Heart left ventricle (tissue), 16 donors: ENCODE results near the gene PREP. TPM values are rescaled to one million over a fixed set of nuclear protein-coding genes. Genes with fewer than 3 reads are reported as not detected.

ENCODE experiments used
- ATAC-seq, 4 donors: fragments of 200-7000 bp; cut with Tn5 transposase; one replicate each; pipeline ENCODE4 v1.9.1; 2020 to 2022; ENCODE audit warnings: moderate library complexity in 4 of 4, mild to moderate bottlenecking in 3 of 4, moderate number of reproducible peaks in 1 of 4
- DNase-seq, 5 donors: peaks; one replicate each; pipeline ENCODE4 v3.0.0-alpha.2; 2020
- H3K27ac ChIP-seq, 12 donors: fragments of 200-600 bp; sonication (generic) in 4 of 12; one replicate each; pipeline versions ENCODE4 v1.5.0 to v1.8.0; 2016 to 2022; ENCODE audit warnings: mild to moderate bottlenecking in 2 of 12
- H3K27me3 ChIP-seq, 9 donors: fragments of 200-600 bp; sonication (generic) in 2 of 9; one replicate each; pipeline versions ENCODE4 v1.5.1 to v1.8.0; 2016 to 2022; ENCODE audit warnings: mild to moderate bottlenecking in 3 of 9
- H3K36me3 ChIP-seq, 9 donors: fragments of 200-600 bp; sonication (generic) in 2 of 9; one replicate each; pipeline versions ENCODE4 v1.5.0 to v1.8.0; 2018 to 2022; ENCODE audit warnings: mild to moderate bottlenecking in 2 of 9
- H3K4me1 ChIP-seq, 12 donors: fragments of 200-600 bp; sonication (generic) in 4 of 12; one replicate each; pipeline versions ENCODE4 v1.5.0 to v1.8.0; 2016 to 2022; ENCODE audit warnings: mild to moderate bottlenecking in 3 of 12
- H3K4me3 ChIP-seq, 12 donors: fragments of 200-600 bp; sonication (generic) in 4 of 12; one replicate each; pipeline versions ENCODE4 v1.5.0 to v1.8.0; 2017 to 2022; ENCODE audit warnings: mild to moderate bottlenecking in 9 of 12, moderate library complexity in 4 of 12
- H3K9me3 ChIP-seq, 12 donors: fragments of 200-600 bp; sonication (generic) in 4 of 12; one replicate each; pipeline versions ENCODE4 v1.5.0 to v1.8.0; 2016 to 2022; ENCODE audit warnings: mild to moderate bottlenecking in 1 of 12
- POLR2A ChIP-seq, 2 donors: fragments of 450-650 bp; IDR thresholded peaks; one replicate each; pipeline ENCODE4 v1.6.1; 2017; ENCODE audit warnings: antibody characterized with exemption in 2 of 2, mild to moderate bottlenecking in 2 of 2, moderate library complexity in 2 of 2
- WGBS, 4 donors: extraction: QIAGEN DNeasy Blood & Tissue Kit in 2 of 4; methylation state at CpG; one replicate each; pipeline versions ENCODE4 v1.1.5 to v1.1.7; 2013 to 2018; 5-methylcytosine and 5-hydroxymethylcytosine counted together
- intact Hi-C, 10 donors: fragments of 100-400 bp; cut with DNase I; formaldehyde crosslinking; loops; one replicate each; pipeline versions ENCODE4 v1.11.1 to v1.14.2; 2022
- polyA plus RNA-seq, 2 donors: library from polyadenylated mRNA; stranded (reverse); fragments of 200-250 nt; gene quantifications; one replicate each; pipeline ENCODE4 v1.2.3, GENCODE V29; 2013
- total RNA-seq, 9 donors: library from RNA; depleted of rRNA in 2 of 9; stranded (reverse); fragments of >200 nt in 2 of 9; fragmentation: NEBNext Ultra II Directional in 3 of 9; extraction: Animal tissue kit (Norgen Biotek cat#: 25700) in 3 of 9; gene quantifications; one replicate each; pipeline versions ENCODE4 v1.1.0 to v1.2.4, GENCODE V29; 2016 to 2023
- TF ChIP-seq, protein P1 (sequence below), 12 donors: fragments of 200-600 bp; sonication (generic) in 4 of 12; IDR thresholded peaks; one replicate each; pipeline versions ENCODE4 v1.5.0 to v1.8.0; 2018 to 2022; ENCODE audit warnings: antibody characterized with exemption in 12 of 12, mild to moderate bottlenecking in 5 of 12
- donor health status: ischemic (EF 13 %, LVEDD 7.1; RV severe dilation, severe dysfunction).
- donor health status: healthy with polysubstance abuse.
- donor health status: DM: no; HTN: yes; CAD: no.
- donor health status: DM: no; HTN: no; CAD: no.
- donor health status: ischemic (EF 25% LVEDD 6.9; RV normal size, moderate dysfunction).
- donor health status: ischemic (EF 25% LVEDD 5.7; RV mildly dilated, moderate dysfunction).
- donor health status: healthy.
- donor health status: DM: yes; HTN: yes; CAD: no.
- donor health status: ischemic (EF 35%, LVEDD 5.7; RV mildly dilated, moderate dysfunction).
- donor health status: nonischemic (EF 11% LVEDD 7.7; RV severe dilation, severe dysfunction).
- donor health status: DM: yes; HTN: yes; CAD: no.
- donor health status: PGD.
- donor health status: ischemic (EF 29% LVEDD 5.4; RV normal size, mild dysfunction).
- donor health status: nonischemic (EF 23%, LVEDD 6.1; RV moderate dilation, normal function).

Gene PREP
- total and polyA plus RNA-seq, 11 donors: 13.1 to 35.9 (median 29.6) TPM

DNA sequence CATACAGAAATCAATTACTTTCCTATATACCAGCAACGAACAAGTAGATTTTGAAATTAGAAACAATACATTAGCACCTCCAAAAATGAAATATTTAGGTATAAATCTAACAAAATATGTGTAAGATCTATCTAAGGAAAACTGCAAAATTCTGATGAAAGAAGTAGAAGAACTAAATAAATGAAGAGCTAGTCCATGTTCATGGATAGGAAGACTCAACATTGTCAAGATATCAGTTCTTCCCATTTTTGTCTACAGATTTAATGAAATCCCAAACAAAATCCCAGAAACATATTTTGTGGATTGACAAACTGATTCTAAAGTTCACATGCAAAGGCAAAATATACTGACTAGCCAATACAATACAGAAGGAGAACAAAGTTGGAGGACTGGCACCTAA, 33.7 kb downstream of the PREP start:
- Histone ChIP-seq H3K27me3 (no peaks in the 10 kb centered on the region), H3K4me3 (no peak overlapping the region), H3K4me1 (peaks cover 0 to 5% (median 0%) of the 10 kb centered on the region in 12 donors), H3K27ac (no peak overlapping the region), H3K36me3 (peaks cover 0 to 80% (median 52%) of the 10 kb centered on the region in 9 donors), H3K9me3 (peaks cover 0 to 6% (median 0%) of the 10 kb centered on the region in 12 donors)
- TF ChIP-seq, protein P1, sequence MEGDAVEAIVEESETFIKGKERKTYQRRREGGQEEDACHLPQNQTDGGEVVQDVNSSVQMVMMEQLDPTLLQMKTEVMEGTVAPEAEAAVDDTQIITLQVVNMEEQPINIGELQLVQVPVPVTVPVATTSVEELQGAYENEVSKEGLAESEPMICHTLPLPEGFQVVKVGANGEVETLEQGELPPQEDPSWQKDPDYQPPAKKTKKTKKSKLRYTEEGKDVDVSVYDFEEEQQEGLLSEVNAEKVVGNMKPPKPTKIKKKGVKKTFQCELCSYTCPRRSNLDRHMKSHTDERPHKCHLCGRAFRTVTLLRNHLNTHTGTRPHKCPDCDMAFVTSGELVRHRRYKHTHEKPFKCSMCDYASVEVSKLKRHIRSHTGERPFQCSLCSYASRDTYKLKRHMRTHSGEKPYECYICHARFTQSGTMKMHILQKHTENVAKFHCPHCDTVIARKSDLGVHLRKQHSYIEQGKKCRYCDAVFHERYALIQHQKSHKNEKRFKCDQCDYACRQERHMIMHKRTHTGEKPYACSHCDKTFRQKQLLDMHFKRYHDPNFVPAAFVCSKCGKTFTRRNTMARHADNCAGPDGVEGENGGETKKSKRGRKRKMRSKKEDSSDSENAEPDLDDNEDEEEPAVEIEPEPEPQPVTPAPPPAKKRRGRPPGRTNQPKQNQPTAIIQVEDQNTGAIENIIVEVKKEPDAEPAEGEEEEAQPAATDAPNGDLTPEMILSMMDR (IDR thresholded peaks at IDR 0.05): no peak
- TF ChIP-seq POLR2A (IDR thresholded peaks at IDR 0.05): no peak
- DNase-seq (no peak), ATAC-seq (no peak)
- WGBS, 4 donors: 97 to 100% (median 98%) methylated on average over 1 of the region's 1 CpG
- intact Hi-C loops: loop anchor here in 3 of 10 donors (10.0 kb wide), 2 partner anchors 234 to 244 kb away; a partner anchor contains a TSS

DNA sequence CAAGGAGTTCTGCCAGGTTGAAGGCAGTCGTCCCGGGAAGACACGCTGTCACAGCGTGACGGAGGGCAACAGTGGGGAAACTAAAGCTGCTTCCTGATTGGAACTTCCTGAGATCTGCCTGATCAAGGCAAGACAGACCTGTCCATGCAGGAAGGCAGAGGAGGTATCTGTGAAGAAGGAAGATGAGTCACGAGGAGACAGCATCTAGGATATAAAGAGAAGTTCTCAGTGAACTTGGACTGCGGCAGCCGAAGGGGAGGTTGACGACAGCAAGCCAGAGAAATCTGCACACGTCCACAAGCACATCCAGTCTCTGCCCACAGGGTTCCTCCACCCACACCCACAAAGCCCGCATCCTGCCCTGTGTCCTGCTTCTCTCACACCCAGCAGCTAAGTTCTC, 38.6 kb downstream of the PREP start:
- TF ChIP-seq, protein P1 (IDR thresholded peaks at IDR 0.05): no peak
- no peak for TF ChIP-seq POLR2A (IDR thresholded peaks at IDR 0.05)
- peaks cover 0 to 5% (median 0%) of the 10 kb centered on the region in 12 donors for H3K4me1 ChIP-seq
- no peaks in the 10 kb centered on the region for H3K27me3 ChIP-seq
- intact Hi-C loops: loop anchor here in 7 of 10 donors (5.0 to 10.0 kb wide), 6 partner anchors 227 to 277 kb away; a partner anchor contains a TSS
- 55 to 78% (median 64%) methylated on average over 11 of the region's 11 CpGs for WGBS, 4 donors
- peaks cover 0 to 82% (median 39%) of the 10 kb centered on the region in 9 donors for H3K36me3 ChIP-seq
- H3K9me3 ChIP-seq: peaks cover 0 to 4% (median 0%) of the 10 kb centered on the region in 12 donors
- ATAC-seq (peak in 2 of 4 donors; percentile 29 to 71), DNase-seq (no peak)
- no peak overlapping the region for H3K4me3 ChIP-seq
- no peak overlapping the region for H3K27ac ChIP-seq

DNA sequence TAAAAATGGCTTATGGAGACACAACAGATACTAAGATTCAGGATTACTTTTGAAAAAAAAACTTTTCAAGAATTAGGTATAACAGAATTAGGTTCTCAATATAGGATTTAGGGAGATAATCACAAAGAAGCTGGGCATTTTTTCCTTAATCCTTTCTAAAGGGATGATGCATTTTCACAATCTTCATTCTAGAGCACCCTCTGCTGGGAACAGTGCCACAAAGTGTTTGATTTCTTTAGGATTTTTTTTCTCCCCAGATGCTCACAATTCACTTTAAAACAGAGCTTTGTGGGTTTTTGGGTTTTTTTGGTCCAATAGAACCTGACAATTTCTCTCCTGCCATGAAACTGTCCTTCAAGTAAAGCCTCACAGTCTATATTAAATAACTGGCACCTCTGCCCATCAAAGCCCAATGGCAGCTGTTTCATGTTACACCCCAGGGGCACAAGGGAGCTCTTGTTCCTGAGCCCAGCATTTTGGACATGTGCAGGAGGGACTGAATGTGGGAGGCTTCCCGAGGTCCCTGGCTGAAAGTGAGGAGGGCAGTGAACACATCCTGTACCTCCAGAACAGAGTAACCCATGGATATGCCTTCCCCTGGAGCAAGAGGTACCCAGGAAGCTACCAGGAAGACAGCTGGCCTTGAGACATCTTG, 39.7 kb downstream of the PREP start:
- TF ChIP-seq POLR2A (IDR thresholded peaks at IDR 0.05): no peak
- TF ChIP-seq, protein P1 (IDR thresholded peaks at IDR 0.05): peak in 7 of 12 donors; percentile 30 to 49 (median 41)
- H3K27ac ChIP-seq: no peak overlapping the region
- no peaks in the 10 kb centered on the region for H3K9me3 ChIP-seq
- H3K4me1 ChIP-seq: peaks cover 0 to 5% (median 0%) of the 10 kb centered on the region in 12 donors
- 31 to 43% (median 34%) methylated on average over 1 of the region's 1 CpG for WGBS, 4 donors
- H3K36me3 ChIP-seq: peaks cover 0 to 78% (median 29%) of the 10 kb centered on the region in 9 donors
- intact Hi-C loops: loop anchor here in 7 of 10 donors (2.0 to 10.0 kb wide), 7 partner anchors 226 to 276 kb away; a partner anchor contains a TSS
- H3K4me3 ChIP-seq: no peak overlapping the region
- no peak for DNase-seq
- ATAC-seq: no peak
- H3K27me3 ChIP-seq: no peaks in the 10 kb centered on the region
